ENCODE data around the gene KLC3.

DNA sequence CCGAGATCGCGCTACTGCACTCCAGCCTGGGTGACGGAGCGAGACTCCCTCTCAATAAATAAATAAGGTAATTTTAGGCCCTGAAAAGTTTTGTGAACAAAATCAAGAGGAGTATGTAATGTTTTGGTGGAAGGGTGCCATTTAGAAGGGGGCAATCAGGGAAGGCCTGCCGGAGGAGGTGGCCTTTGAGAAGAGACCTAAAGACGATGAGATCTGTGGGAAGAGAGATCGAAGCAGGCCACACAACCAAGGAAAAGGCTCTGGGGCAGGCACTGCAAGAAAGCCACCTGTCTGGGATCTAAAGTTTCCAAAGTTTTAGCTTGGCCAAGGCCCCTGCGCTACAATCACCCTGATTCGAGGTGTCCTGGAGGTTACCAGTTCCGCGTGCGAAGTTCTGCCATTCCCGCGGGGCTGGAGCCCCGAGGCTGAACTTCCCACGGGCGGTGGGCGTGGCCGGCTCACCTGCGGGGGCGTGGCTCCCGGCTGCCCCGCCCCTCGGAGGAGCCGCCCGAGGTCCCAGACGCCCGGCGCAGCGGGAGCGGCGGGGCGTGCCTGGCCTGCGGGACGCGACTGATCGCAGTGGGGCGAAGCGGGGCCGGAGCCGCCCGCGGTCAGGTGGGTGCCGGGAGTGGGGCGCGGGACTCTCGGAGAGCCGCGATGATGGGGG lies at the start of gene KLC3:
- TF ChIP-seq, protein P1, sequence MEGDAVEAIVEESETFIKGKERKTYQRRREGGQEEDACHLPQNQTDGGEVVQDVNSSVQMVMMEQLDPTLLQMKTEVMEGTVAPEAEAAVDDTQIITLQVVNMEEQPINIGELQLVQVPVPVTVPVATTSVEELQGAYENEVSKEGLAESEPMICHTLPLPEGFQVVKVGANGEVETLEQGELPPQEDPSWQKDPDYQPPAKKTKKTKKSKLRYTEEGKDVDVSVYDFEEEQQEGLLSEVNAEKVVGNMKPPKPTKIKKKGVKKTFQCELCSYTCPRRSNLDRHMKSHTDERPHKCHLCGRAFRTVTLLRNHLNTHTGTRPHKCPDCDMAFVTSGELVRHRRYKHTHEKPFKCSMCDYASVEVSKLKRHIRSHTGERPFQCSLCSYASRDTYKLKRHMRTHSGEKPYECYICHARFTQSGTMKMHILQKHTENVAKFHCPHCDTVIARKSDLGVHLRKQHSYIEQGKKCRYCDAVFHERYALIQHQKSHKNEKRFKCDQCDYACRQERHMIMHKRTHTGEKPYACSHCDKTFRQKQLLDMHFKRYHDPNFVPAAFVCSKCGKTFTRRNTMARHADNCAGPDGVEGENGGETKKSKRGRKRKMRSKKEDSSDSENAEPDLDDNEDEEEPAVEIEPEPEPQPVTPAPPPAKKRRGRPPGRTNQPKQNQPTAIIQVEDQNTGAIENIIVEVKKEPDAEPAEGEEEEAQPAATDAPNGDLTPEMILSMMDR (IDR thresholded peaks at IDR 0.05) = no peak
- no peak for TF ChIP-seq EZH2 (IDR thresholded peaks at IDR 0.05; ENCODE audit: borderline replicate concordance, insufficient read depth, low read depth, low read length, poor library complexity, severe bottlenecking)

All from B cell (primary cell).